Umbilical cord (tissue), 2 donors: ENCODE data around the gene DCP2. TPM values are rescaled to one million over a fixed set of nuclear protein-coding genes. Genes with fewer than 3 reads are reported as not detected.

Experiments used
- DNase-seq: peaks from one replicate; pipeline ENCODE4 v3.0.0-alpha.2; 2015; ENCODE audit warnings: low spot score
- total RNA-seq: library from RNA; depleted of rRNA; stranded (reverse); fragments of >200 nt; gene quantifications from one replicate; pipeline ENCODE4 v1.2.3, GENCODE V29; 2014; ENCODE audit warnings: low replicate concordance; ENCODE audit not compliant: insufficient read depth

Gene DCP2
- total RNA-seq, 1 donor from 2014 or later: 96.8 TPM

GRCh38 chr5:112965733-112966306 is 10.8 kb upstream of the DCP2 start:
- no peak for DNase-seq

- DNase-seq: no peak
Observed at GRCh38 chr5:112967520-112968083, 9.0 kb upstream of the DCP2 start.

DNA sequence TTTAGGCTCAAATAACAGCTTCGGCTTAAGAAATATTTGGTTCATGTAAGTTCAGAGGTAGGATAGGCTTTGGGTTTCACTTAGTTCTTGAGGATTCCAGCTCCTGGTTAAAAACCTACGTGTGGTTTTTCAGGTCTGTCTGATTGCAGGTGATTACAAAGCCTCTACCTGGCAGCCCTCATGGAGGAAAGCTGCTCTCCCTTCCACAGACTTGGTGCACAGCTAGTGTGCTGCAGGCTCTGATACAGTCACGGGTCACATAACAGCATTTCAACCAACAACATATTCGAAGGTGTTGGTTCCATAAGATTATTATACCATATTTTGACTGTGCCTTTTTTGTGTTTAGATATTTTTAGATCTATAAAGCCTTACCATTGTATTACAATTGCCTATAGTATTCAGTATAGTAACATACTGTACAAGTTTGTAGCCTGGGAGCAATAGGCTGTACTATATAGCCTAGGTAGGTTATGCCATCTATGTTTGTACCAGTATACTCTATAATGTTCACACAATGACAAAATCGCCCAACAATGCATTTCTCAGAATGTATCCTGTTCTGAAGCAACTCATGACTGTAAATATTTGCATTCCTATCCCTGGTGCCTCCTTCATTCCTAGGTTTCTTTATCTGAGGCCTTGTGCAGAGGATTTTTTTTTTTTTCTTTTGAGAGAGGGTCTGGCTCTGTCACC is 8.0 kb upstream of the DCP2 start:
- DNase-seq: no peak

GRCh38 chr5:112971276-112971675 is 5.3 kb upstream of the DCP2 start:
- no peak for DNase-seq

GRCh38 chr5:112973036-112973435 is 3.6 kb upstream of the DCP2 start:
- no peak for DNase-seq

DNA sequence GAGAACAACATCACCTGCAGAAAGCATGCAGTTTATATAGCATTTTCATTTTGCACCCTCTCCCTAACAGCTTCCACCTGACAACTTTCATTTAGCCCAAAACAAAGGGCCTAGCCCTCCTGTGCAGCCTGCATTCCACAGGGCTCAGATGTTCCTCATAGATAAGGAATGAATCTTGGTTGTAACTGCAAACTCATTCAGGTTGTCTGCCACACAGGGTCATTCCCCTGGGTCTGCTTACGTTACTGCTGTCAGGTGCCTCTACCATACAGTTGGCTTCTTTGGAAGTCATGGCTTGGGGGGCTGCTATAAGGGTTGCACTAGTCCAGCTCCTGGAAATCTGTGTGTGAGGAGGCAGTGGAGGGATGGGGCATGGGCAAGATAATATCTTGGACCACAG is 2.7 kb upstream of the DCP2 start:
- no peak for DNase-seq

DNA sequence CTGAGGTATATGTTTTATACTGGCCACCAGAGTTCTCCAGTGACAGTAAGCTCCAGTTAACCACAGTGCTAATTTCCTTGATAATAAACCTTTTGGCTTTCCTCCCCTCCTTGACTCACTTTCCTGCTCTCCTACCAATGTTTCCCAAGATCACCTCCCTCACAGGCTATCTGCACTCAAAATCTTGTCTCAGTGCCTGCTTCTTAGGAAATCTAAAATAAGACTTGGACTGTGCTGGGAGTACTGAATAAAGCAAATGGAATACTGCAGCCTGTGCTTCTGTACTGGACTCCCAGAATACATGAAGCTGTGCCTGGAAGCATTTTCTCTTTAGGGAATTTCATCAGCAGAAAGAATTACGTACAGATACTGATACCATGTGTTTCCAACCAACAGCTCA is 1.7 kb upstream of the DCP2 start:
- no peak for DNase-seq

DNA sequence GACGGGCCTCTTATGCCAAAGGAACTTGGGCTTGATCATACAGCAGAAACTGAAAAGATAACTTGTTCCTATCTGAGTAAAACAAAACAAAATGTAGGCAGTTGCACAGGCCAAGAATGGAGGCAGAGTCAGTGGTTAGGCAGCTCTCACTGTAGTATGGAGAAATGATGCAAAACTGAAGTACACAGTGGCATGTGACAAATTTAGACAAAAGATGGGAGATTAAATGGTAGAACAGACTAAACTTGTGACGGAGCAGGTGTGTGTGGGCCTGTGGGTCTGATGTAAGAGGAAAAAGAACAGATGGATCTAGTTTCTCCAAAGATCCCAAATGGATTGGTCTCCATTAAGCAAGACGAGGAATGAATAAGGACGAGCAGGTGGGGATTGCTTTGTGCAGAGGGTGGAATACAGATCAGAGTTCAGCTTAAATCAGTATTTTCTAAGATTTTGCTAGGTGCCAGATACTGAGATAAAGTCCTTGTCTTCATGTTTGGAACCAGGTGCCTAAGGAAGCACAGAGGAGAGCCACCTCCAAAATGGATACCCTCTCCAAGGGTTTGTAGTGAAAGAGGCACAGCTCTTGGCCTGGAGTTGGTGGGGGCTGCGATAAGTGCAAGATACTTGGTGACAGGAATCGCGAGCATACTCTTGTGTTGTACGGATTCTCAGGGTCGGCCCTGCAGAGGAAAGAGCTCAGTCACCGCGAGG is 722 bp upstream of the DCP2 start:
- DNase-seq: no peak

- DNase-seq: peak; percentile 34
Observed at GRCh38 chr5:112977440-112977861, 853 bp downstream of the DCP2 start.

DNA sequence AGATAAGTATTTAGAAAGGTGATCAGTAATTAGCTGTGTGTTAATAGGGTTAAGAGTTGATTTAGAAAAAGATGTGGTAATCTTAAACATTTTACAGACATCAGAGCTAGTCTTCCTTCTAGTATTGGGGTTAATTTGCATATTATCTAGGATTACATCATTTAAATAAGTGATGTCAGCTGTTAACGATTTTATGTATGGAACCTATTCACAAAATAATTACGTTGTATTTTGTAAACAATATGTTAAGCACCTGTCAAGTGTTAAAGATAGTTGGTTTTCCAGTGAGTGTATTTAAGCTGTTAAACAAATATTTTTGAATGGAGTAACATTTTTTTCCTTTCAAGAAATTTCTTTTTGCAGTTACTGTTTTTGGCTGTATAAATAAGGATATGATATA is 2.2 kb downstream of the DCP2 start:
- no peak for DNase-seq

DNA sequence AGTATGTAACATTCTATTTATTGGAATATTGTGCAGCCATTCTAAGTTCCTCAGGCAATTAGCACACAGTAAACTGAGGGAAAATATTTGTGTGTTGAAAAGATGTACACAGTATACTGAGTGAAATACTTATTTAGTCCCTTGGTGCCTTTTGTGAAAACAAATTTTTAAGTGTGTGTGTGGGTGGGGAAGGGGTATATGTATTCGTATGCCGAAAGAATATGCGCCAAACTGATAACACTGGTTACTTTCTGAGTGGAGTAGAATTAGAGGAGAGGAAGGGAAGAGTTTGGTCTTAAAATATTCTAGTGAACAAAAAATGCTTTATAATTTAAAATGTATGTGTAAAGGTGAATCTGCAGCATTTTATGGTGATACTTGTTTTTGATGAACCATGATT is 3.1 kb downstream of the DCP2 start:
- DNase-seq: no peak

DNA sequence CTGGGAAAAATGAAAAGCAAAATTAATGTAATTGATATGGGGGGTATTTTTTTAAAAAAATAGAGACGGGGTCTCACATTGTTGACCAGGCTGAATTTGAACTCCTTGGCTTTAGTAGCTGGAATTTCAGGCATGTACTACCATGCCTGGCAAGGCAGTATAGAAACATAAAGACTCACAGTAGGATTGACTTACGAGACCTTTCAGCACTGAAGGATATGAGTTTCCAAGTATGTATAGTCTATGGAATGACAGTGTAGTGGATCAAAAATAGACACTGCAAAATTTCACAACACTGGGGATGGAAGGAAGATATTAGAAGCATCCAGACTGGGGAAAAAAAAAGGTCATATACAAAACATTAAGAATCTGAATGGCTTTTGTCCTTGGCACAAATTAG is 6.8 kb downstream of the DCP2 start:
- peak; percentile 48 for DNase-seq

GRCh38 chr5:112986224-112986623 is 9.6 kb downstream of the DCP2 start:
- DNase-seq: no peak

DNA sequence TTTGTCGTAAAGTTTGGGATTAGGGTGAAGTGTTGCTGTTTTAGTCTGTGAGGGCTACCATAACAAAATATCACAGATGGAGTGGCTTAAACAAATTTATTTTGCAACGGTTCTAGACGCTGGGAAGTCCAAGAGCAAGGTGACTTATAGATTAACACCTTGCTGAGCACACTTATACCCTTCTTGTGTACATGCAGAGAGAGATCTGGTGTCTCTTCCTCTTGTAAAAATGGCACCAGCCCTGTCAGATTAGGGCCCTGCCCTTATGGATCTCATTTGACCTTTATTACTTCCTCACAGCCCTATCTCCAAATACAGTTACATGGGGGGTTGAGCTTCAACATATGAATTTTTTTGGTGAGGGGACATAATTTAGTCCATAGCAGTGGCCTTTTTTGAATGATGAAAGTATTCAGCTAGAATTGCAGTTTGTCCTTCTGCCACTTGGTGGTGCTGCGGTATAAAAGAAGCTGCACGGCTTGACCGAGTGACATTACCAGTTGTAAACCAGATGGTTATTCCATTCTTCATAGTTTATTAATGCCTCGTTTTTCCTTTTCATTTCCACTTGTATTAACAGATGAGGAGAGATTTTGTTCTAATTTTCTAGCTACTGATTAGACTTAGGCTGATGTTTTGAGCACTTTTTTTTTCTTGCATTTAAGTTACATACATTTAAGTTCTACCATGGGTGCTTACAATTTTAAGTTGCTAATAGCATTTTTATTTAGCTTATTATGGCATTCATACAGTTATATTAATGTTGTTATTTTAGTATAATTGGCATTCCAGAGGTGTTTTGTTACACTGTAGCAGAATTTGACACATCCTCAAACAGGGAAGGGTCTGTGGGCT is 19.4 kb downstream of the DCP2 start:
- peak; percentile 80 for DNase-seq

DNA sequence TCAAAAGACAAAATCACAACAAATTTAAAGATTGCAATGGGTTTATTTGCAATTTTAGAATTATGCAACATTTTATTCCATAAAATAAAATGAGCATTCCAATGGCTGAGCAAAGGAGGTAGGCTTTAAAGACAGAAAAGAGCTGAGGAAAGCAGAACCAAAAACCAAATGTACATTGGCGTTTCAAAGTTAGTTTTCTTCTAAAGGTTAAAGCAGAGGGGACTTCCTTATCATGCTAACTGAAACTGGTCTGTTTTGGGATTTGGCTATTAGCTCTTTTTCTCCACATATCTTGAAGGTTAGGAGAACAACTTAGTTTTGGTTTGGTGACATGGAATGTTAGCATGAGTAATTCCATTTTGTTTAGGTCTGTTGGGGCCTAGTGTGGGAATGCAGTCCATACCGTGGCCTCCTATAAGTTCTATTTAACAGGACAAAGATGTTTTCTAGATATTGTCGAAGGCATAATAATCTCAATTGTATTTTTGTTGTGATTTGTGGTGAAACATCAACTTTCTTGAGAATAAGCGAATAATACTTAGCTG is 20.3 kb downstream of the DCP2 start:
- DNase-seq: no peak

- no peak for DNase-seq
Observed at GRCh38 chr5:112998296-112998695, 21.7 kb downstream of the DCP2 start.

DNA sequence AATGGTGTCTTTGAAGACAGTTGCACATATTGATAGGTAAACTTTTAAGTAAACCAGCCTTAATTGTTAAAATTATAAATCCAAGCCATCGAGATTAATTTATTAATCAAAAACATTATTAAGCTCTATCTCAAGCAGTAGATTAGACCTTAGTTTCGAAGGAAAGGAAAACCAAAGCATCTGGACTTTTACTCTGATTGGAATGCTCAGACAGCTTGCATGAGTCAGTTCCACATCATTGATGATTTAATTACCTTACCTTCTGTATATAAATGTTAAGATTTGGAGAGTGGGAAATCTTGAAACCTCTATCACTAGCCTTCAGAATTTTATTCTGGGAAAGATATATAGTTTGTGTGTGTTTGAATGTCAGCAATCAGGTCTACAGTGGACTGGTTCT is 23.9 kb downstream of the DCP2 start:
- no peak for DNase-seq

GRCh38 chr5:113002423-113002822 is 25.8 kb downstream of the DCP2 start:
- no peak for DNase-seq

GRCh38 chr5:113003763-113004162 is 27.2 kb downstream of the DCP2 start:
- no peak for DNase-seq

DNA sequence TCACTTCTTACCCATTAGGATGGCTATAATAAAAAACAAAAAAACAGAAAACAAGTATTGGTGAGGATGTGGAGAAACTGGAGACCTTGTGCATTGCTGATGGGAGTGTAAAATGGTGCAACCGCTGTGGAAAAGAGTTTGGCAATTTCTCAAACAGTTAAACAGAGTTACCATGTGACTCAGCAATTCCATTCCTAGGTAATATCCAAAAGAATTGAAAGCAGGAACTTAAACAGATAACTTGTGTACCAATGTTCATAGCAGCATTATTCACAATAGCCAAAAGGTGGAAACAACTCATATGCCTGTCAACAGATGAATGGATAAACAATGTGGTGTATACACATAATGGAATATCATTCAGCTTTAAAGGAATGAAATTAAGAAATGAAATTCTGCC is 28.9 kb downstream of the DCP2 start:
- DNase-seq: no peak

GRCh38 chr5:113017881-113018635 is 41.5 kb downstream of the DCP2 start:
- no peak for DNase-seq
